K562 (cell line): ENCODE results near the gene TMOD2. TPM values are rescaled to one million over a fixed set of nuclear protein-coding genes. Genes with fewer than 3 reads are reported as not detected.

Source experiments
- ATAC-seq: fragments of 200-7000 bp; cut with Tn5 transposase; 3 replicates; pipeline ENCODE4 v1.9.1; 2020; ENCODE audit warnings: moderate library complexity
- BruUV-seq: library from RNA; stranded (reverse); fragments of 400-500 nt; replicated peaks from 2 replicates; lab custom pipeline; 2021; lab: Mats Ljungman, UMichigan
- CTCF ChIA-PET: fragments of 300-600 bp; formaldehyde crosslinking; extraction: SDS; loops from one replicate; lab custom pipeline; 2021; ENCODE audit warnings: low intra/inter-chr PET ratio; lab: Yijun Ruan, JAX
- POLR2A ChIA-PET: fragments of 300-600, 350-650 bp; sonication (Branson Sonifier 250); formaldehyde crosslinking; extraction: SDS; loops from one replicate; lab custom pipeline; 2021; ENCODE audit warnings: antibody characterized with exemption, inconsistent platforms; lab: Yijun Ruan, JAX
- DNase-seq, 4 experiments: peaks; one replicate each; pipeline versions ENCODE4 v3.0.0 to v3.0.0-alpha.2; 2011 to 2018; ENCODE audit warnings: low spot score in 3 of 4, mixed read lengths in 3 of 4; ENCODE audit errors: extremely low read depth in 1 of 4
- FAIRE-seq: peaks from 2 replicates; lab custom pipeline; 2011; peaks lifted over from hg19 to GRCh38; lab: Jason Lieb, UNC
- H2AFZ ChIP-seq: 2 replicates; pipeline ENCODE4 v1.6.0; 2011; ENCODE audit warnings: low read depth, low read length, control low read depth, inconsistent platforms
- H3K27ac ChIP-seq: fragments of 200-600 bp; 3 replicates; pipeline ENCODE4 v1.8.0; 2011; ENCODE audit warnings: low read depth, mild to moderate bottlenecking, control low read depth, inconsistent platforms, low read length, moderate library complexity, mixed read lengths; ENCODE audit errors: extremely low read depth
- H3K27me3 ChIP-seq, 2 experiments: fragments of 300-600 bp in 1 of 2; 2 replicates in 1 of 2; 3 replicates in 1 of 2; pipeline versions ENCODE4 v1.6.0 to v1.8.0; 2011; ENCODE audit warnings: inconsistent platforms in 2 of 2, low read length in 2 of 2, mild to moderate bottlenecking in 1 of 2, mixed read lengths in 1 of 2, moderate library complexity in 1 of 2; ENCODE audit not compliant: control insufficient read depth in 2 of 2, insufficient read depth in 2 of 2
- H3K36me3 ChIP-seq: fragments of 300-600 bp; 3 replicates; pipeline ENCODE4 v1.8.0; 2011; ENCODE audit warnings: mild to moderate bottlenecking, low read length, inconsistent platforms; ENCODE audit not compliant: control insufficient read depth, insufficient read depth
- H3K4me1 ChIP-seq, 2 experiments: fragments of 200-600 bp in 1 of 2; replicated peaks in 1 of 2; 2 replicates in 1 of 2; 3 replicates in 1 of 2; pipeline versions ENCODE4 v1.5.1 to v1.8.0; 2011; ENCODE audit warnings: inconsistent platforms in 2 of 2, low read length in 2 of 2, mild to moderate bottlenecking in 1 of 2, mixed read lengths in 1 of 2, moderate library complexity in 1 of 2; ENCODE audit not compliant: control insufficient read depth in 2 of 2, insufficient read depth in 2 of 2
- H3K4me2 ChIP-seq: 2 replicates; pipeline ENCODE4 v1.6.1; 2011; ENCODE audit warnings: low read length, control low read depth, inconsistent platforms, mixed read lengths; ENCODE audit not compliant: insufficient read depth
- H3K4me3 ChIP-seq: fragments of 200-600 bp; sonication (generic), shearing (Covaris generic); 2 replicates; pipeline ENCODE4 v1.5.1; 2016; ENCODE audit warnings: control low read depth, inconsistent platforms
- H3K79me2 ChIP-seq: fragments of 200-600 bp; 3 replicates; pipeline ENCODE4 v1.8.0; 2011; ENCODE audit warnings: low read length, inconsistent platforms; ENCODE audit not compliant: control insufficient read depth, insufficient read depth
- H3K9ac ChIP-seq, 2 experiments: 2 replicates each; pipeline versions ENCODE4 v1.6.0 to v1.6.1; 2011; ENCODE audit warnings: low read depth in 2 of 2, low read length in 2 of 2, control low read depth in 1 of 2, inconsistent platforms in 1 of 2, mild to moderate bottlenecking in 1 of 2, mixed read lengths in 1 of 2; ENCODE audit not compliant: insufficient read depth in 1 of 2
- H3K9me1 ChIP-seq: one replicate; pipeline ENCODE4 v1.6.0; 2011; ENCODE audit warnings: inconsistent platforms, mild to moderate bottlenecking, low read length, moderate library complexity; ENCODE audit not compliant: control insufficient read depth, insufficient read depth
- H3K9me3 ChIP-seq: replicated peaks from 2 replicates; pipeline ENCODE4 v1.5.1; 2011; ENCODE audit warnings: low read depth, low read length, inconsistent platforms; ENCODE audit not compliant: control insufficient read depth, insufficient read depth
- H4K20me1 ChIP-seq: replicated peaks from 2 replicates; pipeline ENCODE4 v1.6.1; 2011; ENCODE audit warnings: low read length, inconsistent platforms, mixed read lengths; ENCODE audit not compliant: control insufficient read depth, insufficient read depth
- CAMTA2 ChIP-seq: fragments of 250-450 bp; sonication (Bioruptor Pico); conservative IDR thresholded peaks from 2 replicates; pipeline ENCODE4 v1.5.1; 2022
- FOXA3 ChIP-seq, 2 experiments: fragments of 450-650 bp in 1 of 2; sonication (generic) in 1 of 2; formaldehyde crosslinking; IDR thresholded peaks in 1 of 2; conservative IDR thresholded peaks in 1 of 2; 2 replicates each; pipeline versions ENCODE4 v1.4.0 to v1.8.0; 2020 to 2022; ENCODE audit warnings: mild to moderate bottlenecking in 2 of 2, missing genetic modification reagents in 1 of 2
- KDM2B ChIP-seq: fragments of 250-450 bp; sonication (Bioruptor Pico); IDR thresholded peaks from 2 replicates; pipeline ENCODE4 v1.8.0; 2021; ENCODE audit warnings: mild to moderate bottlenecking, moderate library complexity
- KDM4B ChIP-seq, 2 experiments: fragments of 450-650 bp in 1 of 2; sonication (generic) in 1 of 2; IDR thresholded peaks; 2 replicates each; pipeline ENCODE4 v1.6.1; 2016 to 2017; ENCODE audit warnings: borderline replicate concordance in 2 of 2, antibody characterized with exemption in 1 of 2, low read depth in 1 of 2, mild to moderate bottlenecking in 1 of 2
- RBBP5 ChIP-seq: fragments of 200-600 bp; sonication (generic); IDR thresholded peaks from 2 replicates; pipeline ENCODE4 v1.6.1; 2012; ENCODE audit warnings: borderline replicate concordance, mild to moderate bottlenecking, low read length, control low read depth, inconsistent platforms; ENCODE audit not compliant: insufficient read depth, poor library complexity, severe bottlenecking
- U2AF2 ChIP-seq: fragments of 200-400 bp; formaldehyde crosslinking; optimal IDR thresholded peaks from 2 replicates; pipeline ENCODE3; 2017; ENCODE audit warnings: low read depth, mild to moderate bottlenecking, low read length
- ZC3H11A ChIP-seq: IDR thresholded peaks from 2 replicates; pipeline ENCODE4 v1.6.1; 2012; ENCODE audit warnings: low read depth, low read length, improper control_type of control experiment
- whole genome bisulfite sequencing: fragments of 100-300 bp; shearing (Covaris generic); methylation state at CpG from one replicate; pipeline ENCODE4 v1.1.6; 2016; ENCODE audit warnings: low coverage, mixed read lengths; ENCODE audit not compliant: insufficient coverage; ENCODE audit errors: missing lambda C conversion rate; 5-methylcytosine and 5-hydroxymethylcytosine counted together
- in situ Hi-C: fragments of 300-500 bp; cut with MboI; formaldehyde crosslinking; loops from 4 replicates; pipeline ENCODE4 v1.15.0; 2018; ENCODE audit warnings: inconsistent platforms, mixed read lengths
- intact Hi-C: fragments of 100-400 bp; cut with micrococcal nuclease; formaldehyde crosslinking; loops from 2 replicates; pipeline ENCODE4 v1.14.2; 2022
- polyA plus RNA-seq, 8 experiments: library from polyadenylated mRNA; depleted of rRNA in 4 of 8; stranded (reverse) in 5 of 8; unstranded in 3 of 8; fragments of >200 nt; fragmentation: Nextera tagmentation in 2 of 8; fragmentation: Illumina TruSeq in 1 of 8; extraction: Ambion mirVana in 2 of 8; extraction: Trizol in 1 of 8; gene quantifications; 2 replicates each; pipeline versions ENCODE4 v1.2.1 to v1.2.3, GENCODE V29; 2011 to 2014; ENCODE audit warnings: inconsistent platforms in 1 of 8, missing spikeins in 1 of 8
- total RNA-seq, 7 experiments: library from RNA; depleted of rRNA in 6 of 7; stranded (reverse); fragments of >200 nt in 6 of 7; fragmentation: Illumina TruSeq in 2 of 7; extraction: Trizol in 2 of 7; gene quantifications; 2 replicates each; pipeline versions ENCODE4 v1.2.1 to v1.2.3, GENCODE V29; 2011 to 2021; ENCODE audit warnings: low replicate concordance in 1 of 7
- TF ChIP-seq, protein P1 (sequence below): fragments of 250-450 bp; sonication (Bioruptor Pico); IDR thresholded peaks from 2 replicates; pipeline ENCODE4 v1.9.0; 2021; ENCODE audit warnings: mild to moderate bottlenecking, inconsistent platforms

The TMOD2 gene
- total and polyA plus RNA-seq, 9 of the 15 experiments (the other 6 are each of a cell fraction or from before 2014, with no cell fraction given): 0.49 to 3.8 (median 3.0) TPM

GRCh38 chr15:51708013-51708412 is 43.4 kb upstream of the TMOD2 start:
- Histone ChIP-seq H3K9me3 (0 out of 2 replicates have a peak, but pooled peaks cover 3% of the 10 kb centered on the region), H3K36me3 (peaks cover 10% of the 10 kb centered on the region; the same call in 2 of the 3 replicates), H3K4me1 (peaks cover 2 to 20% of the 10 kb centered on the region in 2 experiments; a peak in 4 of 5 replicates), H3K9ac (no peak overlapping the region), H3K9me1 (no peaks in the 10 kb centered on the region), H3K79me2 (no peaks in the 10 kb centered on the region), H2AFZ (no peak overlapping the region), H3K4me2 (no peak overlapping the region), H3K27ac (no peak overlapping the region), H3K27me3 (no peaks in the 10 kb centered on the region), H4K20me1 (no peaks in the 10 kb centered on the region), H3K4me3 (no peak overlapping the region)
- ATAC-seq (no peak), FAIRE-seq (no peak), DNase-seq (no peak)
- ChIA-PET POLR2A (interaction anchor here (1.2 kb wide), 1 partner anchor 17 kb away, joined by 4 read pairs; no protein-coding TSS in a partner anchor), CTCF (no interaction called here)
- in situ Hi-C loops: no loop called here
- intact Hi-C loops: no loop called here
- 80% methylated on average over 5 of the region's 5 CpGs for WGBS
- BruUV-seq: no TSS peak
- TF ChIP-seq U2AF2: no peak
- no peak for TF ChIP-seq CAMTA2 (CRISPR knock-in tag)
- TF ChIP-seq RBBP5: no peak
- no peak for TF ChIP-seq KDM4B (IDR thresholded peaks at IDR 0.05; ENCODE audit: borderline replicate concordance in 2 of 2, low read depth in 1 of 2)
- no peak for TF ChIP-seq KDM2B (CRISPR knock-in tag)
- TF ChIP-seq FOXA3 (CRISPR knock-in tag; conservative IDR thresholded peaks at IDR 0.05 in 1 of 2, IDR thresholded peaks at IDR 0.05 in 1 of 2): no peak
- TF ChIP-seq, protein P1, sequence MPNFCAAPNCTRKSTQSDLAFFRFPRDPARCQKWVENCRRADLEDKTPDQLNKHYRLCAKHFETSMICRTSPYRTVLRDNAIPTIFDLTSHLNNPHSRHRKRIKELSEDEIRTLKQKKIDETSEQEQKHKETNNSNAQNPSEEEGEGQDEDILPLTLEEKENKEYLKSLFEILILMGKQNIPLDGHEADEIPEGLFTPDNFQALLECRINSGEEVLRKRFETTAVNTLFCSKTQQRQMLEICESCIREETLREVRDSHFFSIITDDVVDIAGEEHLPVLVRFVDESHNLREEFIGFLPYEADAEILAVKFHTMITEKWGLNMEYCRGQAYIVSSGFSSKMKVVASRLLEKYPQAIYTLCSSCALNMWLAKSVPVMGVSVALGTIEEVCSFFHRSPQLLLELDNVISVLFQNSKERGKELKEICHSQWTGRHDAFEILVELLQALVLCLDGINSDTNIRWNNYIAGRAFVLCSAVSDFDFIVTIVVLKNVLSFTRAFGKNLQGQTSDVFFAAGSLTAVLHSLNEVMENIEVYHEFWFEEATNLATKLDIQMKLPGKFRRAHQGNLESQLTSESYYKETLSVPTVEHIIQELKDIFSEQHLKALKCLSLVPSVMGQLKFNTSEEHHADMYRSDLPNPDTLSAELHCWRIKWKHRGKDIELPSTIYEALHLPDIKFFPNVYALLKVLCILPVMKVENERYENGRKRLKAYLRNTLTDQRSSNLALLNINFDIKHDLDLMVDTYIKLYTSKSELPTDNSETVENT (CRISPR knock-in tag): no peak
- TF ChIP-seq ZC3H11A: no peak
